IPS-20b (cell line): Measurements from ENCODE around the gene MCF2L.

Experiments used
- H3K27ac ChIP-seq: one replicate; pipeline ENCODE4 v1.5.1; 2013; ENCODE audit warnings: low read length
- H3K27me3 ChIP-seq: 2 replicates; pipeline ENCODE4 v1.6.1; 2013; ENCODE audit warnings: mild to moderate bottlenecking, low read length, inconsistent platforms; ENCODE audit not compliant: insufficient read depth
- H3K36me3 ChIP-seq: 2 replicates; pipeline ENCODE4 v1.6.1; 2013; ENCODE audit warnings: low read depth, mild to moderate bottlenecking, inconsistent platforms, low read length, moderate library complexity; ENCODE audit not compliant: insufficient read depth
- H3K4me1 ChIP-seq: 2 replicates; pipeline ENCODE4 v1.6.1; 2013; ENCODE audit warnings: mild to moderate bottlenecking, control low read depth, inconsistent platforms, low read length, moderate library complexity; ENCODE audit not compliant: insufficient read depth
- H3K4me3 ChIP-seq: 2 replicates; pipeline ENCODE4 v1.5.1; 2013; ENCODE audit warnings: mild to moderate bottlenecking, low read length, inconsistent platforms
- H3K9ac ChIP-seq: 2 replicates; pipeline ENCODE4 v1.6.1; 2013; ENCODE audit warnings: low read depth, mild to moderate bottlenecking, inconsistent platforms, low read length, moderate library complexity
- H3K9me3 ChIP-seq: 2 replicates; pipeline ENCODE4 v1.6.1; 2013; ENCODE audit warnings: mild to moderate bottlenecking, low read depth, low read length, inconsistent platforms; ENCODE audit not compliant: insufficient read depth

MCF2L gene

DNA sequence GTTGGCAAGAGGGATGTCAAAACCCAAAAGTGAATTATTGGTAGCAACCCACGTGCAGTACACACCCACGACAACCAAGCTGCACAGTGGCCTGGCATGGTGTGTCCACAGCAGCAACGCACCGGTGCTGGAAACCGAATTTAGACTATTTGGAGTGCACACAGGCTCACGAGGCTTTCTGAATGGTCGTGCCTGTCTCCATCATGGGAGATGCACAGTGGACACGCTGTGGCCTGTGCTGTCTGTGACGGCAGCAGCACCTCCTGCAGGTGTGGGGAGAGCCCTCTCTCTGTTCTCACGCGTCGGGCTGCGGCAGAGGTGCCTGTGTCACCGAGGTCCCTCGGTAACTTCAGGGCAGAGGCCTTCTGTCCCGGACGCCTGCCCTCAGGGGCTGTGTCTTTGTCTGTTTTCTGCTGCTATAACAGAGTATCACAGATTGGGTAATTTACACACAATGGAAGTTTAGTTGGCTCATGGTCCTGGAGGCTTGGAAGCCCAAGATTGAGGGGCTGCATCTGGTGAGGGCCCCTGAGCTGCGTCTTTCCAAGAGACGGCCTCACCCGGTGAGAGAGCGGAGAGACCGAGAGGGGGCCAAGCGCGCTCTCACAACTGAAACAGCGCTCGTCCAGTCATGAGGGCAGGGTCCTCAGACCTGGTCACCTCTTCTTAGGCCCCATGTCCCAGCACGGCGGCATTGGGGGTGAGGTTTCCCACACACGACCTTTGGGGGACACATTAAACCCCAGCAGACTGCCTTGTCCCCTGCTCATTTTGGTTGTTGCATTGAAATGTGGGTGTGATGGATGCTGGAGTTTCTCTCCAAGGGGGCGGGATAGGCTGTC is 9.1 kb upstream of the MCF2L start:
- no peak overlapping the region for H3K9ac ChIP-seq
- no peak overlapping the region for H3K27ac ChIP-seq
- H3K4me3 ChIP-seq: no peak overlapping the region
- peaks cover 8% of the 10 kb centered on the region; the same call in 1 of the 2 replicates for H3K27me3 ChIP-seq
- H3K9me3 ChIP-seq: no peaks in the 10 kb centered on the region
- H3K4me1 ChIP-seq: peaks cover 6% of the 10 kb centered on the region; the same call in 1 of the 2 replicates
- H3K36me3 ChIP-seq: no peaks in the 10 kb centered on the region

GRCh38 chr13:112960706-112961105 is 8.3 kb upstream of the MCF2L start:
- Histone ChIP-seq H3K9ac (no peak overlapping the region), H3K4me3 (no peak overlapping the region), H3K27me3 (peaks cover 8% of the 10 kb centered on the region; the same call in 1 of the 2 replicates), H3K4me1 (peaks cover 6% of the 10 kb centered on the region; the same call in 1 of the 2 replicates), H3K36me3 (no peaks in the 10 kb centered on the region), H3K9me3 (no peaks in the 10 kb centered on the region), H3K27ac (no peak overlapping the region)

DNA sequence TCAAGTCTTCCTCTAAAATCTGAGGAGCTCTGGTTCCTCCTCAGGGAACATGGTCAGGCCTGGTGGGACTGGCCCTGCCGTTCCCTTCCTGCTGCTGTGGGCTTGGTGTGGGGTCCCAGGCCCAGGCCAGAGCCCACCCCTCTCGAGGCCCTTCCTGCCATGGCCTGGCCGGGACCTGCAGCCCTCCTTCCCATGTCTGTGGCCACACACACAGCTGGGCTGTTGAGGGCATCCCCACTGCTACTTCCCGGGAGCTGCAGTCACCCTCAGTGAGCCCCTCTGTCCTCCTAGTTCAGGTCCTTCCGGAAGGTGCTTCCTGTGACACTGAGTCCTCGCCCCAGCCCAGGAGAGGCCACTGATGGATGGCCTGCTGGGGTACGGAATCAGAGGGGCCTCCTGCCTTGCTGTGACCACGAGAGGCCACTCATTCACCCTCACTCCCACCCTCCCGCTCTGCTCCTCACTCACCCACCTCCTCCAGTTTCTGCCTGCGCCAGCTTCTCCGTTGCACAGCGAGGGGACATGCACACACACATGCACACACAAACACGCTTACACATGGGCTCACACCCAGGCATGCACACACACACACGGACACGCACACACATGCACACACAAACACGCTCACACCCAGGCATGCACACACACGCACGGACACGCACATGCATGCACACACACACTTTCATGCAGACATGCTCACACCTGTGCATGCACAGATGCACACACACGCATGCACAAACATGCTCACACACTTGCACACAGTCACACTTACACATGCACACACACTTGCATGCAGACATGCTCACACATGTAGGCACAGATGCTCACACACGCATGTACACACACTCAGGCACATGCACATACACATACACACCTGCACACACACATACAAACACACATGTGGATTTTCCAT is 7.3 kb upstream of the MCF2L start:
- H3K9me3 ChIP-seq: no peaks in the 10 kb centered on the region
- no peak overlapping the region for H3K27ac ChIP-seq

DNA sequence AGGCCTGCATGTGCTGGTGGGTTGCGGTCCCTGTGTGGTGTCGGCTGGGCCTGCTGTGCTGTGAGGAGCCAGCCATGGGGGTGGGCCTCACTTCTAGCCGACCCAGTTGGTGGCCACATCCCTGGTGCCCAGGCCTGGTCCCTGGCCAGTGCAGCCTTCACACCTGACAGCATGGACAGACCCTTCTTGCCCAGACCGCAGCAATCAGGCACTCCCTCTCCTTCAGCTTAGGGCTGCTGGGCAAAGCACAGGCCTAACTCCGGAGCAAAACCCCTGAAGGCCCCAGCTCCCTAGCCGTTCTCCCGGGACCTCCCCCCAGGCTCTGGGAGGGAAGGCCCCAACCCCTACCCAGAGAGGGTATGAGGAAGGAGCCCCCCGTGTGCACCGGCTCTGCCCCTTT is 6.6 kb upstream of the MCF2L start:
- peaks cover 8% of the 10 kb centered on the region; the same call in 1 of the 2 replicates for H3K27me3 ChIP-seq
- no peaks in the 10 kb centered on the region for H3K9me3 ChIP-seq
- H3K27ac ChIP-seq: no peak overlapping the region
- H3K4me1 ChIP-seq: no peaks in the 10 kb centered on the region; the same call in 1 of the 2 replicates
- H3K36me3 ChIP-seq: no peaks in the 10 kb centered on the region
- H3K9ac ChIP-seq: no peak overlapping the region
- no peak overlapping the region for H3K4me3 ChIP-seq

More for the DNA sequence above, 7.3 kb upstream of the MCF2L start:
- Histone ChIP-seq H3K4me1 (peaks cover 5% of the 10 kb centered on the region; the same call in 1 of the 2 replicates), H3K36me3 (no peaks in the 10 kb centered on the region), H3K27me3 (peaks cover 8% of the 10 kb centered on the region; the same call in 1 of the 2 replicates), H3K4me3 (no peak overlapping the region), H3K9ac (no peak overlapping the region)

DNA sequence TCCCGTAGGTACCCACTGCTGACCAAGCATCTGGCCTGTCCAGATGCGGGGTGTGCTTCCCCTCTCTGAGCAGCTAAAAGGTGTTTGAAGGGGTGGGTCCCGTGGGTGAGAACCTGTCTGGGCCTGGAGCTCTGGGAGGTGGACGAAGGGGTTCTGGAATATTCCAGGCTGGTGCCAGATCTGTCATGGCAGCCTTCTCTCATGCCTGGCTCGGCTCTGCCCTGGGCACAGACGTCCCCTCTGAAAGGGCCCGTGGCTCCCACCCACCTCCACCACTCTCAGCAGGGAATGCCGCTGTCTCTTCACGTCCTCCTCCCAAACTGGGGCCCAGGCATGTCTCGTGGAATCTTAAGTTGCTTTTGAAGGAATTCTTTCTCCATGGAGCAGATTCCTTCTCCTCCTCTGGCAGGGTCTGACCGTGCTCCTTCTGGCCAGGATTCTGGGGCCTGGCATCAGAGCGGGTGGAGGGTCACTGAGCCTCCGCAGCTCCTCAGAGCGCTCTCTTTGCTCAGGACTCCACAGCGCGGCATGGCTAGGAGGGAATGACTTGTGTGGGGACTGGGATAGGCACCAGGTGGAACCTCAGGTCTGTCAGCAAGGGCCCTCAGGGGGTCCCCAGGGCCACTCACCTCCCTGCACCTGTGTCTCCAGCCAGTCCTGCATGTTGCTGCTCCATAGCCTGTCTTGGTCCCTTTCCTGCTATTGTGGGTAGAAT is 5.9 kb upstream of the MCF2L start:
- Histone ChIP-seq H3K4me3 (no peak overlapping the region), H3K4me1 (no peaks in the 10 kb centered on the region), H3K9ac (no peak overlapping the region), H3K27me3 (peaks cover 13% of the 10 kb centered on the region), H3K36me3 (no peaks in the 10 kb centered on the region), H3K9me3 (no peaks in the 10 kb centered on the region), H3K27ac (no peak overlapping the region)

DNA sequence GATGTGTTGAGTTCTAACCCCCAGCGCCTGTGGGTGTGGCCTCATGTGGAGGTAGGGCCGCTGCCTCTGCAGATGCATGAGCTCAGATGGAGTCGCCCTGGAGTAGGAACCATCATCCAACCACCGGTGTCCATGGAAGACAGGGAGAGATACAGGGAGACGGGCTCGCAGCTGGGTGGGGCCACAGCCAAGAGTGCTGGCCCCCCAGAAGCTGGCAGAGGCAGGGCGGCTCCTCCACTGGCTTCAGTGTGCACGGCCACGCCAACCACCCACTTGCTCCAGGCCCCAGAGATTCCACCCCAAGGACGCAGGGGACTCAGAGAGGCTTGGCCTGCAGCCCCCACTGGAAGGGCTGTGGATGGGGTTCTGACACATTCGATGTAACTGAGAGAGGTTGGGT is 5.4 kb upstream of the MCF2L start:
- Histone ChIP-seq H3K27me3 (peaks cover 11% of the 10 kb centered on the region), H3K4me3 (no peak overlapping the region), H3K4me1 (no peaks in the 10 kb centered on the region), H3K27ac (no peak overlapping the region), H3K9me3 (no peaks in the 10 kb centered on the region), H3K9ac (no peak overlapping the region), H3K36me3 (no peaks in the 10 kb centered on the region)

- no peak overlapping the region for H3K4me3 ChIP-seq
- H3K36me3 ChIP-seq: no peaks in the 10 kb centered on the region
- H3K27ac ChIP-seq: no peak overlapping the region
- H3K9ac ChIP-seq: no peak overlapping the region
- peaks cover 19% of the 10 kb centered on the region for H3K27me3 ChIP-seq
- H3K4me1 ChIP-seq: peaks cover 5% of the 10 kb centered on the region; the same call in 1 of the 2 replicates
- no peaks in the 10 kb centered on the region for H3K9me3 ChIP-seq
Observed at GRCh38 chr13:112964971-112965492, 4.0 kb upstream of the MCF2L start.

DNA sequence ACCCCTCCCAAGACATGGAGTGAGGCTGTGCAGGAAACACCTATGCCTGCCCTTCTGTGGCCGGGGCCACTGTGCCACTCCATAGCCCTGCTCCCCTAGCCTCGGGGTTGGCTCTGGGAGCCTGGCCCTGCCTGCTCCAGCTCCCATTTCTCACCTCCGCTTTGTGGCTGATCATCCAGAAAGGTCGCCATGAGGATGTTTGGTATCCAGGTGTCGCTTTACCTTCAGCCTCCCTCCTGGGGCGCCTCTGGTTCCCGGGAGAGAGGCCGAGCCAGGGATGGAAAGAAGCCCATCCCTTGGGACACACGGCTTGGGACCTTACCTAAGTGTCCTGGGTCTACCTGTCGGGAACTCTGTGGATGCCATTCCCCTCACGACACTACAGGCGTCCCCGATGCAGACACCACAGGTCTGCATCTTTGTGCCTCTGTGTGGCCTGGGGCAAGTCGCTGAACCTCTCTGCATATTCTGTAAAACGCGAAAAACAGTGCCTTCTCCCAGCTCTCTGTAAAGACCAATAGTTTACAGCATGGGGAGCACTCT is 3.4 kb upstream of the MCF2L start:
- no peak overlapping the region for H3K9ac ChIP-seq
- peaks cover 5% of the 10 kb centered on the region; the same call in 1 of the 2 replicates for H3K4me1 ChIP-seq
- no peak overlapping the region for H3K4me3 ChIP-seq
- H3K27ac ChIP-seq: no peak overlapping the region
- no peaks in the 10 kb centered on the region for H3K9me3 ChIP-seq
- peaks cover 25% of the 10 kb centered on the region for H3K27me3 ChIP-seq
- no peaks in the 10 kb centered on the region for H3K36me3 ChIP-seq

DNA sequence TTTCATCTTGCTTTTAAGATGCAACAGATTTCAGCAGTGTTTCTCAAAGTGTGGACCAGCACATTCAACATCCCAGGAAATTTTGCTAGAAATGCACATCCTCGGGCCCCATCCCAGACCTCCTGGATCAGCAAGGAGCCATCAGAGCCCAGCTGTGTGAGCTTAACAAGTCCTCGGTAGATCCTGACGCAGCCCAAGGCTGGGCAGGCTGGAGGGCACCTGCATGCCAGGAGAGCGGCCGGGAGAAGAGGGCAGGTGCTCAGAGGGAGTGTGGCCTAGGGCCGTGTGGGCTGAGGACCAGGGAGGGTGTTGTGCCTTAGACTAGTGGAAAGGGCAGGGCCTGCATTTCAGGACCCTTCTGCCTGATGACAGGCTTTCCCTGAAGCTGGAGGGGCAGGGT is 2.2 kb upstream of the MCF2L start:
- Histone ChIP-seq H3K4me1 (peaks cover 5% of the 10 kb centered on the region; the same call in 1 of the 2 replicates), H3K4me3 (no peak overlapping the region), H3K27me3 (peaks cover 33% of the 10 kb centered on the region), H3K9ac (no peak overlapping the region), H3K36me3 (no peaks in the 10 kb centered on the region), H3K27ac (no peak overlapping the region), H3K9me3 (0 out of 2 replicates have a peak, but pooled peaks cover 3% of the 10 kb centered on the region)

DNA sequence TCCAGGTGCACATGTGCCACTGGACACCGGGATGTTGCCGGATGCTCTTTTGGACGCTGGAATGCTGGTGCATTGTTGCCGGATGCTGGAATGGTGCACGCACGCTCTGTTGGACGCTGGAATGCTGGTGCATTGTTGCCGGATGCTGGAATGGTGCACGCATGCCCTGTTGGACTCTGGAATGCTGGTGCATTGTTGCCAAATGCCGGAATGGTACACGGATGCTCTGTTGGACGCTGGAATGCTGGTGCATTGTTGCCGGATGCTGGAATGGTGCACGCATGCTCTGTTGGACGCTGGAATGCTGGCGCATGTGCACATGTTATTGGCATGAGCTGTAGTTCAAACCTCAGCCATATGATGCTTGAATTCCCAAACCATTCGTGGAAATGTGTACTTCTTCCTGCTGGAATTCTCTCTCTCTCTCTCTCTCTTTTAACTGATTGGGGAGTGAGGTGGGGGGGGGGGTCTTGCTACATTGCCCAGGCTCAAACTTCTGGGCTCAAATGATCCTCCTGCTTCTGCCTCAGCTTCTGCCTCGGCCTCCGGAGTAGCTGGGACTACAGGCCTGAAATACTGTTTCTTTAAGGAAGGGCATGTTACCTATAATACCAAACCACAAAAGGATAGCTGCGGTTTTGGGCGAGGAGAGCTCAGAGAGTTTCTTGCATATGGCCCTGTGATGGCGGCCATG is 1.2 kb upstream of the MCF2L start:
- Histone ChIP-seq H3K4me1 (peaks cover 5% of the 10 kb centered on the region; the same call in 1 of the 2 replicates), H3K9me3 (peaks cover 3% of the 10 kb centered on the region; the same call in 1 of the 2 replicates), H3K27me3 (peaks cover 33% of the 10 kb centered on the region), H3K27ac (no peak overlapping the region), H3K4me3 (peak overlapping the region; percentile 83; the same call in 1 of the 2 replicates), H3K9ac (no peak overlapping the region), H3K36me3 (no peaks in the 10 kb centered on the region)
